SK-N-SH (cell line): Measurements from ENCODE around the gene OBSCN.

ENCODE experiments used
- CTCF ChIP-seq: fragments of 200-600 bp; sonication (generic); IDR thresholded peaks from 2 replicates; pipeline ENCODE4 v1.6.1; 2017; ENCODE audit warnings: antibody characterized with exemption, mild to moderate bottlenecking, moderate library complexity
- EP300 ChIP-seq, 2 experiments: IDR thresholded peaks; 2 replicates each; pipeline versions ENCODE4 v1.4.0 to v1.6.1; 2012; ENCODE audit warnings: borderline replicate concordance in 1 of 2, low read depth in 1 of 2, low read length in 1 of 2
- EZH2phosphoT487 ChIP-seq: fragments of 200-600 bp; sonication (generic); IDR thresholded peaks from 2 replicates; pipeline ENCODE4 v1.6.1; 2017; ENCODE audit warnings: low read depth, mixed run types, mild to moderate bottlenecking, antibody characterized with exemption, moderate library complexity, borderline replicate concordance
- FOXJ3 ChIP-seq: sonication (generic); formaldehyde crosslinking; IDR thresholded peaks from 2 replicates; pipeline ENCODE4 v1.5.1; 2020; ENCODE audit warnings: mild to moderate bottlenecking, missing genetic modification reagents
- FOXM1 ChIP-seq: IDR thresholded peaks from 2 replicates; pipeline ENCODE4 v1.4.0; 2012; ENCODE audit warnings: low read depth, mild to moderate bottlenecking
- JUND ChIP-seq: IDR thresholded peaks from 2 replicates; pipeline ENCODE4 v1.4.0; 2012
- MAX ChIP-seq: IDR thresholded peaks from 2 replicates; pipeline ENCODE4 v1.4.0; 2012; ENCODE audit warnings: low read depth
- NRF1 ChIP-seq: IDR thresholded peaks from 2 replicates; pipeline ENCODE4 v1.6.1; 2012; ENCODE audit warnings: low read depth, mild to moderate bottlenecking, low read length
- POLR2AphosphoS5 ChIP-seq: IDR thresholded peaks from 2 replicates; pipeline ENCODE4 v1.6.1; 2012; ENCODE audit warnings: low read depth, low read length
- RAD21 ChIP-seq: IDR thresholded peaks from 2 replicates; pipeline ENCODE4 v1.6.1; 2012; ENCODE audit warnings: mild to moderate bottlenecking, low read length
- SIN3A ChIP-seq: IDR thresholded peaks from 2 replicates; pipeline ENCODE4 v1.6.1; 2012; ENCODE audit warnings: low read depth, mild to moderate bottlenecking, low read length, moderate library complexity, borderline replicate concordance
- USF2 ChIP-seq: fragments of 150-350 bp; IDR thresholded peaks from 2 replicates; pipeline ENCODE4 v1.6.1; 2017; ENCODE audit warnings: antibody characterized with exemption, low read length, low read depth, borderline replicate concordance
- YY1 ChIP-seq: IDR thresholded peaks from 2 replicates; pipeline ENCODE4 v1.4.0; 2012; ENCODE audit warnings: low read depth, mild to moderate bottlenecking

GRCh38 chr1:228271701-228272251 lies 63.9 kb downstream of the OBSCN start:
- TF ChIP-seq CTCF (no peak), RAD21 (no peak), USF2 (no peak), EP300 (IDR thresholded peaks at IDR 0.05; ENCODE audit: borderline replicate concordance in 1 of 2, low read depth in 1 of 2, low read length in 1 of 2) (no peak), JUND (no peak), EZH2phosphoT487 (no peak), NRF1 (no peak), SIN3A (no peak), POLR2AphosphoS5 (no peak), FOXJ3 (CRISPR knock-in tag) (no peak), YY1 (no peak), MAX (no peak), FOXM1 (no peak)
